Measurements from ENCODE around the gene HDAC4. TPM values are rescaled to one million over a fixed set of nuclear protein-coding genes. Genes with fewer than 3 reads are reported as not detected.

Gene HDAC4
- total RNA-seq, 1 experiment from 2014 or later = 47.6 TPM

DNA sequence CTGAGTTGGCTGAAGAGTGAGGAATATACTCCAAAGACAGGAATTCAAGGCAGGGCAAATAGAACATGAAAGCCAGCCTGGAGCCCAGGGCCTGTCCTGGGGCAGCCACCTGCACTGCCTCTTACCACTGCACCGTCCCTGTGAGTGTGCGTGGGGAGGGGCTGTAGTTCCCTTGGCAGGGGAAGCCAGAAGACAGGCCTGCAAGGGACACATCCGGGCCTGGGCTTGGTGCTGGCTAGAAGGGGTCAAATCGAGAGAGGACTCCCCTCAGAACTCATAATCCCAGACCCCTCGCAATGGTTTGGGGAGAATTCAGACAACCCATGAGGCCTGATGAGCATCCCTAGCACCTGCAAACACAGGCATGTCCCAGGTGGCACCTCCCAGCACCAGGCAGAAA, 87.0 kb downstream of the HDAC4 start:
- DNase-seq (ENCODE audit: low read depth, low spot score) (no peak), ATAC-seq (no peak)
- Histone ChIP-seq H3K27ac (ENCODE audit: low read depth, low read length) (no peak overlapping the region), H4K20me1 (ENCODE audit: insufficient read depth) (no peaks in the 10 kb centered on the region), H3K9me2 (ENCODE audit: insufficient read depth) (no peaks in the 10 kb centered on the region), H3K4me2 (ENCODE audit: low read length) (no peak overlapping the region), H3K27me3 (ENCODE audit: insufficient read depth, low read length) (no peaks in the 10 kb centered on the region), H3K79me2 (ENCODE audit: insufficient read depth, low read length) (peaks cover 19% of the 10 kb centered on the region; the same call in 1 of the 2 replicates), H3K9me3 (ENCODE audit: control insufficient read depth in 1 of 2, insufficient read depth in 1 of 2, low read depth in 1 of 2, low read length in 2 of 2) (no peaks in the 10 kb centered on the region), H3K4me1 (ENCODE audit: control insufficient read depth in 1 of 2, insufficient read depth in 2 of 2, low read length in 2 of 2) (peaks cover 4 to 13% of the 10 kb centered on the region in 2 experiments; a peak in 3 of 4 replicates), H3K9ac (ENCODE audit: low read length) (no peak overlapping the region), H3K4me3 (replicated peaks in 1 of 2; ENCODE audit: low read depth in 1 of 2, low read length in 2 of 2) (no peak overlapping the region), H3K36me3 (ENCODE audit: control insufficient read depth in 1 of 2, insufficient read depth in 2 of 2, low read length in 2 of 2) (no peaks in the 10 kb centered on the region), H2AFZ (ENCODE audit: low read depth, low read length, poor library complexity, severe bottlenecking) (no peak overlapping the region)
- ChIA-PET RAD21 (ENCODE audit: low non-redundant PET in 1 of 2, low total read pairs in 2 of 2, uncharacterized antibody in 2 of 2, unreplicated experiment in 2 of 2) (no interaction called here), POLR2A (no interaction called here), CTCF (no interaction called here)
- TF ChIP-seq ZNF274 (IDR thresholded peaks at IDR 0.05; ENCODE audit: low read depth, low read length) (no peak), SIN3A (IDR thresholded peaks at IDR 0.05; ENCODE audit: low read depth) (no peak), EZH2 (IDR thresholded peaks at IDR 0.05) (no peak), TCF7L2 (IDR thresholded peaks at IDR 0.05; ENCODE audit: borderline replicate concordance, extremely low read depth, insufficient read depth, insufficient read length) (no peak), YY1 (IDR thresholded peaks at IDR 0.05; ENCODE audit: extremely low read depth, insufficient replicate concordance, low read depth, low read length) (no peak), CEBPB (IDR thresholded peaks at IDR 0.05; ENCODE audit: low read depth) (no peak), JUND (IDR thresholded peaks at IDR 0.05) (no peak), EZH2phosphoT487 (IDR thresholded peaks at IDR 0.05; ENCODE audit: borderline replicate concordance) (no peak), CBX3 (IDR thresholded peaks at IDR 0.05; ENCODE audit: low read depth) (no peak), REST (IDR thresholded peaks at IDR 0.05; ENCODE audit: low read depth) (no peak), POLR2A (IDR thresholded peaks at IDR 0.05; ENCODE audit: borderline replicate concordance, extremely low read depth, insufficient read depth, insufficient read length) (no peak), RAD21 (IDR thresholded peaks at IDR 0.05; ENCODE audit: low read depth) (no peak), SRF (IDR thresholded peaks at IDR 0.05; ENCODE audit: low read depth) (no peak), SP1 (IDR thresholded peaks at IDR 0.05; ENCODE audit: low read depth) (no peak), ZFX (IDR thresholded peaks at IDR 0.05) (no peak), POLR2AphosphoS5 (IDR thresholded peaks at IDR 0.05; ENCODE audit: low read depth, low read length) (no peak)
- TF ChIP-seq, protein P1, sequence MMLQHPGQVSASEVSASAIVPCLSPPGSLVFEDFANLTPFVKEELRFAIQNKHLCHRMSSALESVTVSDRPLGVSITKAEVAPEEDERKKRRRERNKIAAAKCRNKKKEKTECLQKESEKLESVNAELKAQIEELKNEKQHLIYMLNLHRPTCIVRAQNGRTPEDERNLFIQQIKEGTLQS (IDR thresholded peaks at IDR 0.05) = no peak
- TF ChIP-seq, protein P2, sequence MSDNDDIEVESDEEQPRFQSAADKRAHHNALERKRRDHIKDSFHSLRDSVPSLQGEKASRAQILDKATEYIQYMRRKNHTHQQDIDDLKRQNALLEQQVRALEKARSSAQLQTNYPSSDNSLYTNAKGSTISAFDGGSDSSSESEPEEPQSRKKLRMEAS (IDR thresholded peaks at IDR 0.05) = no peak
- intact Hi-C loops (cut with micrococcal nuclease) = no loop called here
- BruUV-seq (replicated peaks) = no TSS peak
